Activated CD8-positive, alpha-beta memory T cell treated with anti-CD3 and anti-CD28 coated beads, Interleukin-2, amount 50 U/mL, for 24 hours (primary cell): ENCODE measurements around the gene NHEJ1.

Source experiments
- DNase-seq: peaks from one replicate; pipeline ENCODE4 v3.0.0-alpha.2; 2020; ENCODE audit errors: extremely low read depth

The NHEJ1 gene

DNA sequence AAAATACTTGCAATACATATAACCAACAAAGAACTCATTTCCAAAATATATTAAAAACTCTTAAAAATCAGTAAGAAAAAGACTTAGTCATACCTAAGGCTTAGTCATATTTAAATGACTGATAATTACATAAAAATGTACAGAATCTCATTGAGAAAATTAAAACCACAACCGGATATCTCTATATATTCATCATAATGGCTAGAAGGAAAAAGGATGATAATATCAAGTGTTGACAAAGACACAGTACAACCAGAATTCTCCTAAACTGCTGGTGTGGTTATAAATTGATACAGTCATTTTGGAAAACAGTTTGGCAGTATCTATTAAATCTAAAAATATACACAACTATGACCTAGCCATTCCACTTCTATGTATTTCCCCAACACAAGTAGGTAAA lies 72.8 kb downstream of the NHEJ1 start:
- DNase-seq, result no peak

DNA sequence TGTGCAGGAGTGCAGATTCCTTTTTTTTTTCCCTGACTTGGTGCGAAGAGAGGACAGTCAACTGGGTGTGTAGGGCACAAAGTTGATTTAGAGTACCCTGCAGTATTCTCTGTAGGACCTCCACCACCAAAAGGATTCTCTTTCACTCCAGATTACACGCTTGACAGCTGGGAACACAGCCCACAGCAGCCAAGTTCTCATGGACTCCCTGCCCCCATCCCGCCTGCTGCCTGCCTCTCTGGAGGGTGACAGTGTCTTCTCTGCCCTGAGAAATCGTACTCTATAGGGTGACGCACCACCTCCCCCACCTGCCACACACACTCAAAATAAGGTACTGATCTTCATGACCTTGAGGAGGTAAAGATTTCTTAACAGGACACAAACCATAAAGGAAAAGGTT lies 73.3 kb downstream of the NHEJ1 start:
- no peak for DNase-seq

DNA sequence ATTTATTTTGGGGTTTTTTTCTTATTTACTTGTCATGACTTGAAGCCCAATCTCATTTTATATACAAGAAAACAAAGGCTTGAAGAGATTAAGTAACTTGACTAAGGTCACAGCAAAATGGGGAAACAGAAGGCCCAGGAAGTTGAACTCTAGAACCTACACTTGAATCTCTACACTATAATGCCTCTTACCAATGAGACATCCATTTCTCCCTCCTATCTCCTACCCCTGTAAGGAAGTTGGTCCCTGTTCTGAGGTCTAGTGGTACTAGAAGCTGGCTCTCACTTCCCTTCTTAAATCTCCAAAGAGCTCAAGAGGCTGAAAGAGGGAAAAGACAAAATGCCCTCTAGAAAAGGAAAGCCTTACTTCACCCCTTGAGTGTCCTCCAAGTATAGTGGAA lies 74.4 kb downstream of the NHEJ1 start:
- no peak for DNase-seq

DNA sequence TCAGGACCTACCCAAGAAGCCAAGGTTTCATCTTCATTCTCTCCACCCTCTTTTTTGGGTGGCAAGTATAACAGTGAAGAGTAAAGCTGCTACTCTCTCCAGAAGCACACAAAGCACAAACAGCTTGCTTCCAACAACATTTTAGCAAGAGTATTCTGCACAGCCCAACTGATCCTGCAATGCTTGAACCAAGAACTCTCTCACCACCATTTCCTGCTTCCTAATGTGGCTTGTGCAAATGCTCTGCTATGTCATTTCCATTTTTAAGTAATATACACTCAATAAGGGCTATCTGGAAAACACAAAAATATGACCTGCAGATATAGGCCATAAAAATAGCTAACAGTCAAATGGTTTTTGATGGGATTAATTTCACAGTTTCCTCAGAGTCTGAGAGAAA lies 75.8 kb downstream of the NHEJ1 start:
- no peak for DNase-seq

DNA sequence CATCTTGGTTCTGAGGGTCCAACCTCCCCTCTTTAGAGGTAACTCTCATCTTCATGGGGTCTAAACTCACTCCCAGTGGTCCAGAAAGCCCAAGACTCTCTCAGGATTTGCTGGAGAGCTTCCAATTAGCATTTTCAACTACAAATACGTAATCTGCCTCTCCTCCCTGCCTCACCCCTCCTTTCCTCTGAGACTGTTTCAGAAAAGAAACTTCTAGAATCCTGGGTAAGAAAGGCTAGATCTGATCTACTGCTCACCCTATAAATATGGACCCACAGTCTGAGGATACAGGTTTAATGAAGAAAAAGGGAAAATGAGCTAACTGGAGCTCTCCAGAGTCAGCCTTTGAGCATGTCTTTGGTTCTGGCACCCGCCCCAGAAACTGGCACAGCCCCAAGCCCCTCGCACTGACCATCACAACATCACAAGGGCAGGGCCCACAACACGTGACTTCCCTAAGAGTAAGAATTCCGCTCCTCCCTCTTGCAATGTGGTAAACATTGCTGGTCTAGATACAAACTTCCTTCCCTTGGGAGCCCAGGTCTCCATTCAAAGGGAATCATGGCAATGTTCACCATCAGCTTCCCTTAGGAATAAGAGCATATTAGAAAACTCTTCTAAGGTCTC lies 78.2 kb downstream of the NHEJ1 start:
- no peak for DNase-seq

DNA sequence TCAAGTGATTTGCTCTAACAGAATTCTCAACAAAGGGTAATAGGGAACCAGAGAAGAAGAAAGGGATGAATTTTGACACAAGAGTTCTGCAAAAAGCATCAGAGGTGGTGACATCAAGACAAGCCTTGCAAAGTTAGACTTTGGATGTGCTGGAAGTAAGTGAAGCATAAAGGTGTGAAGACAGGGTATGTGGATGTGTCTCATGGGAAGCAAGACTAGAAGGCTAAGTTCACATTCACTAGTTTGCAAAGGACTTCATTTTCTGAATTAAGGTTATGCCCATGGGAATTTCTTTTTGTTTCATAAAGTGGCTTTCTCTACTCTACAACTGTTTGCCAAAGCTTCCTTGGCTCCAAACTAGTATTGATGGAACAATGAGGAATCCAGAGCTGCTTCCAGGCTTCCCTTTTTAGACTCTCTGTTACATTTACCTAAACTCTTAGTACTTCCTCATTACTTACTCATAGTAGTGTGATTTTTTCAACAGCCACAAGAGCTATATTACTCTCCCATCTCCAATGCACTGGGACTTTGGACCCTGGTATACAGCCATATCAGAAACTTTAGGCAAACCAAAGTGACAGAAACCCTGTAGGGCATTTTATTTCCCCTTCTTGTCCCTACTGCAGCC lies 78.8 kb downstream of the NHEJ1 start:
- DNase-seq, result no peak

DNA sequence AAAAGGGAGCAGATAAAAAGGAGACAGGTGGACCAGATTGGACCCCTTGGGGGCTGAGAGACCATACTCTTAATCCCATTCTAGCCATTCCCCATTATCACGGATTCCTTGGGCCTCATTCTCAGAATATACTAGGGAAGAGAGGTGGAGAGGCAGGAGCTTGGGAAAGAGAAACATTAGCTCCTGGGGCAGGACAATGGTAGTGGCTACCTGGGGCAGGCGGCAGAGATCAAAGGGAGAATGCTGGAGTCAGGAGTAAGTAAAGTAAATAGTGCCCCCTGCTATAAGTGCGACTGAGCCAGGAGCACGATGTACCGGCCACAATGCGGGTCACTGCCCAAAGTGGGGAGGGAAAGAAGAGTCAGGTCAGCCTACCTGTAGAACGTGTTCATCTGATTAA lies 79.5 kb downstream of the NHEJ1 start:
- no peak for DNase-seq

DNA sequence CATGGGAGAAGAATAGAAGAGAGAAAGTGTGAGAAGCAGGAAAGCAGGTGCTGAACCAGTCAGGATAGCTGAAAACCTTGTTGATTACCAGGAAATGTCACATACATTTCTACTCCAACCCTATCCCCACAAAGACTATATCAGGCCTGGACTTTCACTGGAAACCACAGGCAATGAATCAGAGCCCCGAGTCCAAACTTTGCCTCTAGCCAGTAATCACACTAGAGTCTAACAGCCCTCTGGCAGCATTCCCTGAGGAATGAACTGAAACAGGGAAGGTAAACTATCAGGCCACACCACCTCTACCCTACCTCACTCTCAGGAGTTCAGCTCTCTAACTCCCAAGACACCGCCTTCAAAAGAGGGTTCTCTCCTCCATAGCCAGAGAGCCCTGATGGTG lies 81.2 kb downstream of the NHEJ1 start:
- DNase-seq, result no peak

DNA sequence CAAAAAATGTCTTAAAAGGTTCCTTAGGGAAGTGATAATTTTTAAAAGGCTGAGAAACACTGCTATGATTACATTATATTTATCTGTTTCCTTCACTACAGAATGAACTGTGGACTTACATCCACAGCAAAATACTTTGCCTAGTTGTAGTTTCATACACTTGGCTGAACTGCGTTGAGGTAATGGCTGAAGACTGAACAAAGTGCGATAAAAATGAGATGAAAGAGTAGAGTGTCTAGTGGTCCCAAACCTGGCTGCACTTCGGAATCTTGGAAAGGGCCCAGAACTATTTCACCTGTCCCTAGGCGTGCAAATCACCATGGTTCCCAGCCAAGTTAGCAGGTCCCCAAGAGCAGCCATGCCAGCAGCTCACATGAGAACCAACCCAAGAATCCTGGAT lies 81.7 kb downstream of the NHEJ1 start:
- no peak for DNase-seq

DNA sequence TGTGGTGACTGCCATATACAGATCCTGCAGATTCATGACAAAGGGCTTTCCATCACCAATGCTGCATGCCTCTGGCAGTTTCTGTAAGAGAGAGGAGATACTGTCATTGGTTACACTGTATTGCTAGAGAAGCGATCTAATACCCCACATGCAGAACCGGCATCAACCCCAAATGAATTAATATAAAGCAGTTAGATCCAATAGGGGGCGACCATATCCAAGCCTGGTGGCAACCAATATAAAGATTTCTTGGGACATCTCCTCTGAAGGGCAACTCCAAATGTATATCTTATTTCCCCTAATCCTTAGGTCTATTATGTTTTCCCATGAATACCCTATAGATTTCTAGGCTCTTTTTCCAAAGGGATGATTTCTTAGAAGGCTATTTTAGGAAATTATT lies 82.5 kb downstream of the NHEJ1 start:
- no peak for DNase-seq

DNA sequence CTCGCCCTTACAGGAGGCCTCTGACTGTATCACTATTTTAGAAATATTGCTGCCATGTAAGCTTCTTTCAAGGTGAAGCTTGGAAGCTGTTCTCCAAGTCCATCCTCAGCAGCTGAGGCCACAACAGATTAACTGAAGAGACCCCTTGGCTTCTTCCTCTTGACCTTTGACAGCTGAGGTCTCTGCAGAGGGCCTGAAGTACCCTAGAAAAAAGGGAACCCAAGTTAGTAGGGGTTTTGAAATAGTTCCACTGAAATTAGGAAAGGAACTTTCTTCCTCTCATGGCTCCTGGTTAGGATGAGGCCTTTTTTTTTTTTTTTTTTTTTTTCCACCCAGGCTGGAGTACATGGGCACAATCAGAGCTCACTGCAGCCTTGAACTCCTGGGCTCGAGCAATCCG lies 84.4 kb downstream of the NHEJ1 start:
- DNase-seq, result no peak

DNA sequence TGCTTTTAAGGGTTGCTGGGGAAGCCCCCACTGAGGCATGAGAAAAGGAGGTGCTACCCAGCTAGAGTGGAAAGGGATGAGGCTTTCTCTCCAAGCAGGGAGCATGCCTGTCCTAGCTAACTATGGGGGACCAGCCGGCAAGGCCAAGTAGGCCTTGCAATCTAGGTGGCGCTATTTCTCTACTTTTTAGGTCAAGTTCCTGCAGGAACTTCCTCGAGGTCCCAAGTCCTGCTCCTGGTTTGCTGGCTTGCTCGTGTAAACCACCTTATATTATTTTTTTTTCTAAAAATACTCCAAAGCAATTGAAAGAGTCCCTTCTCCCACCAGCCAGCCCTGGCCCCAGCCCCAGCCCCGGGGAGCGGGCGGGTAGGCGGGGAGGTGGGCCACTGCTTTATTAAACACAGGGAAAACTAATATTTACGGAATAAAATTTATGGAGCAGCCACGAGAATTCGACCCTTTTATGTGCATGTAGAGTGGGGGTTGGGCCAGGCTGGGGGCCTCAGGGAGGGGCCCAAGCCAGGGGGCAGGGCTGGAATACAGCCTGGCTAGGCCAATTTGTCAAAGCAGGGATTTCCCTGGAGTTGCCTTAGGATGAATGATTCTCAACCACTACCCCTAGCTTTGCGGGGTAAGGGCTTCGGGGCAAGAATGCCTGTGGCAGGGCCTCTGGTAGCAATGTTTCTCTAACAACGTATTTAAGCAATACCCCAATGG lies 87.0 kb downstream of the NHEJ1 start:
- DNase-seq, result no peak

DNA sequence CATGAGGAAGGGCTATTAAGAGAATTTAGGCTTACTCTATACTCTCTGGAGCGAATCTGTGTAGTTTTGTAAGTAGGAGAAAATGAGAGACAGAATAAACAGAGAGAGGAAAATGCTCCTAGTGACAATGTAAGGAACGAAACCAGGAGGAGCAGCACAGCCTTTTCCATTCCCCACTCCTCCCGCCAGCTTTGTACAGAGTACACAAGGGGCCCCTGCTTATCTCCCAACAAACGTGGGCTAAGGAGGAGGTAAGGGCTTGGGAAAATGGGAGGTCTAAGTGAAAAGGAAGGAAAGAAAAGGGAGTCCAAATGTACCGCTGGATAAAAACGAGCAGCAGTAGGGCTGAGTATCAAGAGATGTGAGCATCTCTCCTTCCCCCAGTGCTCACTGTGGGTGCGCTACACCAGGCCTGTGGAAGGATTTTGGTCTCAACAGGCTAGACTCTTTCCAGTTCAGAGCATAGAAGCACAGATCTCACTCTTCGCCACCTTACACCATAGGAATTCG lies 87.8 kb downstream of the NHEJ1 start:
- no peak for DNase-seq

DNA sequence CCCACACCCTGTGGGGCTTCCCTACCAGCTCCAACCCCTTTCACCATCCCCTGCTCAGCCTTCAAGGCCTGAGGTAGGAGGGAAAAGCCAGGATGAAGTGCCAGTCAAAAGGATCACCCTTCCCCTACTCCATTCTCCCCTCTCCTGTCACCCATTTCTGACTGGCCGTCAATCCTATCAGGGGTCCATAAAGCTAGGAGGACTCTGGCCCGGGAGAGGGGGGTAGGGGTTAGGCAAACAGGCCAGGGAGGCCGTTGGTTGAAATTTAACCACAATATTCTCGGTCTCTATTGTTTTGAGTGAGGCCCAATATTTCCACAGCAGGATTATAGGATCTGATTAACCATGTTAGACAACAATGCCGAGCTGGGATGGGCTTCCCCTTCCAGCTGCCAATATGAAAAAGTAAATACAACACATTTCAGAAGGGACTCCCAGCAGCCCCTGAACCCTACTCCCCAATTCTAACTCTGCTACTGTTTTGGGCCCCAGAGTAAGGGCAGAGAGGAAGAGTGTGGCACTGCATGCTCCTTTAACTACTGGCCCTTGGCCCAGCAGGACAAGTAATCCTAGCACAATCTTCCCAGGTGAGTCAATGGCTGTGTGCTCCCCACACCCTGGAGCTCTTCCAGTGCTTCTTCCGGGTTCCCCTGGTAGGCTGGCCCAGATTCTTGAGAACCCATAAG lies 89.3 kb downstream of the NHEJ1 start:
- DNase-seq, result no peak

DNA sequence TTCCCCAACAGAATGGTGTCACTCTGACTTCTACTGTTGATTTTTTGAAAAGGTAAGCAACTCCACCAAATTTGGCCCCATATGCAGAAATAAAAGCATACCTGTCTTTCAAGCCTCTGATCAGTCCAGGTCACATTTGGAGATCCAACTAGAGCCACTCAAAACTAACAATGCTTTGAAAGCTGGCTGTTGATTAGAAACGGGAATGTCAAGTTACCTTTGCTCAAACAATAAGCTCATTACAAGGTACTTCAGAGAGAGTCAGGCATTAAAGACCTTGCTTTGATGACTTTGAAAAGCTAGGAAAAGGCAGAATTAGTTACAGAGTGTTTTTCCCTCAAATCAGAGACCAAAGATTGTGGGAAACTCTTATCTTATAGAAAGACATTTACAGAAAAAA lies 95.1 kb downstream of the NHEJ1 start:
- DNase-seq, result no peak

DNA sequence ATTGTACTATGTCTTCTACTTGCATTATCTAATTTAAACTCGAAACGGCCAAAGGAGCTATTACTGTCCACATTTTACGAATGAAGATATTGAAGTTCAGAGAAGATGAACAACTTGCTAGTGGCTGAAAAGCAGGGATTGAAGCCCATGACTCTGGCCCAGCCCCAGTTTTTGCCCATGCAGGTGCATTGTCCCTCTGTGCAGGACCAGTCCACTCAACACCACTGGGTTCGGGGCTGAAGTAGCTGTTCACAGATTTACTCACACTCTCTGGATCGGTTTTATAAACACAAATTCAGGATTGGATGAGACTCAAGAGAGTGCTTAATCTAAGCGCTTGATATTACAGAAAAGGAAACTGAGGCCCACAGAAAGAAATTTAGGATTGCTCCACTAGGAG lies 98.5 kb downstream of the NHEJ1 start:
- no peak for DNase-seq

DNA sequence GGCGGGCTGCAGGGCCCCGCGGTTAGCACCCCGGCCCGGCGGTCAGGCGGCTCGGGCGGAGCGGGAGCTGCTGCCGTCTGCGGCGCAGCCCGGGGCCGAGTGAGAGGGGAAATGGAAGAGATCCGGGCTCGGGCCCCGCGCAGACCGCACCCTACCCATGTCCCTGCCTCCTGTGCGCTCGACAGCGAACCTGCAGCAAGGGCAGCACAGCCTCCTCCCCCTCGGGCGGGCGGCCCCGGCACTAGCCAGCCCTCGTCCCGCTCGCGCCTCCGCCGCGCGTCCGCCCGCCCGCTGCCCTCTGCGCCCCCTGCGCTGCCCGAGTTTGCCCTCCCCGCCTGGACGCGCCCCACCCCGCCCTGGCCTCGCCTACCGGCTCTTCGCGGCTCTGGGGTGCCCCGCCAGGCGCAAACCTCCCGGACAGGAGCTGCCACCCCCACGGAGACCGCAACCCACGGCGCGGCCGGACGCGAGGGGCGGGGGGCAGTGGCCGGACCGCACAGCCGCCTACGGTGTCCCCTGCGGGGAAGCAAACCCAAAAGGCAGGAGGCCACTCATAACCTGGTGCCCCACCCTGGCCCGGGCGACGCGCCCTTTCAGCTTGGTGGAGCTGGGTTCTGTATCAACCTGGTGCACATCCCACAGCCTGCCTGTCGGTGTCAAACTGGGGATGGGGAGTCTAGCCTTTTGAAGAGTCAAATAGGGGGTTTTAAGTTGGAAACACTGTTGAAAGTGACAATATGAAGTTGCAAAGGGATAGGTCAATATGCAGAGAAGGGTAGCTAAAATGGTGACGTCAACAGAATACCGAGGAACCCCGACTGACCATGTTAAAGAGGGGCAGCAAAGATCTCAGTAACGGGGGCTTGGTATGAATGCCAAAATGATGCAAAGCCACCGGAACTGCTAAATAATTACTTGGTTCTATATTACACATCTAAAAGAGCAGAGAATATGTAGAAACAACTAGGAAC lies 99.5 kb downstream of the NHEJ1 start, which contains the start of gene IHH:
IHH (minus strand) TSS at position 101 of the 971 bp plus-strand sequence. CDS start 454 bp downstream, outside the sequence.
- no peak for DNase-seq

DNA sequence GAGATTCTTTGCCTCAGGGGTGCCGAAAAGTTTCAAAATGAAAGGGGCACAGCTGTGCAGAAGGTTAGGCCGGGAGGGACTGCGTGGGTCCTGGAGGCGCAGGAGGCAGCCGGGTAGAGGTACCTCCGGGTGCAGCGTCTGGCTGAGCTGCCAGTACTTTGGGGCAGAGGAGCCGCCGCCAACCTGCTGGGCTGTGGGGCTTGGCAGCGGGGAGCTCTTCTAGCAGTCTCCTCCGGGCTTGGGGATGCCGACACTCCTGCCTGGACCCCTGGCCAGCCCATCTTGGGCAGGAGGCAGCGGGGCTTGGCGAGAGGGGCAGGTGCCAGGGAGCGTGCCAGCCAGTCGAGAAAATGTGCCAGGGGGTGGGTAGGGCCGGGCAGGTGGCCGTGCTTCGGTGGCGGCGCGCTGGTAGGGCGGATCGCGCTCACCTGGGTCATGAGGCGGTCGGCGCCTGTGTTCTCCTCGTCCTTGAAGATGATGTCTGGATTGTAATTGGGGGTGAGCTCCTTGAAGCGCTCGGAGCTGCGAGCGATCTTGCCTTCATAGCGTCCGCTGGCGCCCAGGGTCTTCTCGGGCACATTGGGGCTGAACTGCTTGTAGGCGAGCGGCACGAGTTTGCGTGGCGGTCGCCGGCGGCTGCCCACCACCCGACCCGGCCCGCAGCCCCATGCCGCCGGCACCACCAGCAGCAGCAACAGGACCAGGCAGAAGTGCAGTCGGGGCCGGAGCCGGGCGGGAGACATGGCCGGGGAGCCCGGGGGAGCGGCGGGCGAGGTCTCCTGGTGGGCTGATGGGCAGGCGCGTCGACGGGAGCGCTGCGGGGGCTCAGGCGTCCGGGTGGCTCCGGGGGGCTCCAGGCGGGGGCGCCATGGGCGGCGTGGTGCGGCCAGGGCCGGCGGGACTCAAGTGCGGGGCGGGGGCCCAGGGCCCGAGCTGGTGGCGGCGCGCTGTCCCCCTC lies 100.6 kb downstream of the NHEJ1 start:
- DNase-seq, result no peak

DNA sequence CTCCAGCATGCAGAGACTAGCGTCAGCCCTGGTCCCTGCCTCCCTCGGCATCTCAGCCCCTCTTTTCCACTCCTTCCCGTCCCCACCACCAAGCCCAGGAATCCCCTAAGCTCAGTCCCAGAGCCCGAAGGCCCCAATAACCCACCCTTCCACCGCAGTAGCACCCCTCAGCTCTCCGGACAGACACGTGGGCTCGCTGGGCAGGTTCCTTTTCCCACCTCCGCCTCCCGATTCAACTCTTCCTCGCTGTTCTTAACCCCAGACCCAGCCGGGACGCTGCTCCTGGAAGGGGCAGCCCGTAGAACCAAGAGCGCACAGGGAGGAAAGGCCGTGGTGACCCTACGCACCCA lies 101.3 kb downstream of the NHEJ1 start:
- no peak for DNase-seq
